Neural progenitor cell (in vitro differentiated cells): ENCODE results near the gene ODAD2. TPM values are rescaled to one million over a fixed set of nuclear protein-coding genes. Genes with fewer than 3 reads are reported as not detected.

Source experiments
- DNase-seq: peaks from one replicate; pipeline ENCODE4 v3.0.0-alpha.2; 2016; ENCODE audit warnings: low spot score
- H2AFZ ChIP-seq: fragments of 200-600 bp; sonication (generic); replicated peaks from 2 replicates; pipeline ENCODE4 v1.6.1; 2016; ENCODE audit warnings: antibody characterized with exemption
- H3F3A ChIP-seq: fragments of 200-600 bp; sonication (generic); 2 replicates; pipeline ENCODE4 v1.6.1; 2016; ENCODE audit warnings: antibody characterized with exemption, low read depth
- H3K27ac ChIP-seq: fragments of 200-600 bp; sonication (generic); 2 replicates; pipeline ENCODE4 v1.5.1; 2016; ENCODE audit warnings: mild to moderate bottlenecking
- H3K27me3 ChIP-seq: fragments of 200-600 bp; sonication (generic); 2 replicates; pipeline ENCODE4 v1.6.1; 2016; ENCODE audit warnings: mild to moderate bottlenecking, moderate library complexity
- H3K36me3 ChIP-seq: fragments of 200-600 bp; sonication (generic); 2 replicates; pipeline ENCODE4 v1.5.1; 2016
- H3K4me1 ChIP-seq: fragments of 200-600 bp; sonication (generic); 2 replicates; pipeline ENCODE4 v1.6.1; 2016; ENCODE audit warnings: mixed run types
- H3K4me2 ChIP-seq: fragments of 200-600 bp; sonication (generic); 2 replicates; pipeline ENCODE4 v1.6.1; 2016
- H3K4me3 ChIP-seq: fragments of 200-600 bp; sonication (generic); 2 replicates; pipeline ENCODE4 v1.5.1; 2016
- H3K79me2 ChIP-seq: fragments of 200-600 bp; sonication (generic); 2 replicates; pipeline ENCODE4 v1.6.1; 2016; ENCODE audit warnings: low read depth
- H3K9ac ChIP-seq: fragments of 200-600 bp; sonication (generic); 2 replicates; pipeline ENCODE4 v1.6.1; 2016
- H3K9me3 ChIP-seq: fragments of 200-600 bp; sonication (generic); 2 replicates; pipeline ENCODE4 v1.5.1; 2016; ENCODE audit warnings: low read depth
- H4K20me1 ChIP-seq: fragments of 200-600 bp; sonication (generic); 2 replicates; pipeline ENCODE4 v1.6.1; 2016; ENCODE audit warnings: low read depth
- H3K27ac Mint-ChIP-seq: 3 replicates; pipeline ENCODE4 v1.8.0; 2021; ENCODE audit warnings: mixed read lengths
- H3K27me3 Mint-ChIP-seq: 2 replicates; pipeline ENCODE4 v1.8.0; 2022; ENCODE audit warnings: low read depth, mild to moderate bottlenecking, inconsistent platforms, moderate library complexity, mixed read lengths; ENCODE audit not compliant: insufficient read depth
- H3K36me3 Mint-ChIP-seq: 3 replicates; pipeline ENCODE4 v1.8.0; 2021; ENCODE audit warnings: mixed read lengths
- H3K4me1 Mint-ChIP-seq: 3 replicates; pipeline ENCODE4 v1.8.0; 2021; ENCODE audit warnings: mixed read lengths
- H3K4me3 Mint-ChIP-seq: 3 replicates; pipeline ENCODE4 v1.8.0; 2021; ENCODE audit warnings: mild to moderate bottlenecking, moderate library complexity, mixed read lengths
- H3K9me3 Mint-ChIP-seq: 3 replicates; pipeline ENCODE4 v1.8.0; 2020; ENCODE audit warnings: mixed read lengths
- CTCF ChIP-seq: fragments of 200-600 bp; sonication (generic); IDR thresholded peaks from 2 replicates; pipeline ENCODE4 v1.5.1; 2017; ENCODE audit warnings: antibody characterized with exemption, mild to moderate bottlenecking
- EZH2 ChIP-seq: fragments of 200-600 bp; sonication (generic); IDR thresholded peaks from 2 replicates; pipeline ENCODE4 v1.6.1; 2017; ENCODE audit warnings: antibody characterized with exemption, mild to moderate bottlenecking, moderate library complexity
- EZH2phosphoT487 ChIP-seq: fragments of 200-600 bp; sonication (generic); IDR thresholded peaks from 2 replicates; pipeline ENCODE4 v1.6.1; 2017; ENCODE audit warnings: antibody characterized with exemption
- total RNA-seq: library from RNA; depleted of rRNA; stranded (reverse); fragments of >200 nt; gene quantifications from 2 replicates; pipeline ENCODE4 v1.2.3, GENCODE V29; 2015; ENCODE audit warnings: low replicate concordance

ODAD2 gene
- total RNA-seq, 1 donor from 2014 or later = 9.7 TPM

DNA sequence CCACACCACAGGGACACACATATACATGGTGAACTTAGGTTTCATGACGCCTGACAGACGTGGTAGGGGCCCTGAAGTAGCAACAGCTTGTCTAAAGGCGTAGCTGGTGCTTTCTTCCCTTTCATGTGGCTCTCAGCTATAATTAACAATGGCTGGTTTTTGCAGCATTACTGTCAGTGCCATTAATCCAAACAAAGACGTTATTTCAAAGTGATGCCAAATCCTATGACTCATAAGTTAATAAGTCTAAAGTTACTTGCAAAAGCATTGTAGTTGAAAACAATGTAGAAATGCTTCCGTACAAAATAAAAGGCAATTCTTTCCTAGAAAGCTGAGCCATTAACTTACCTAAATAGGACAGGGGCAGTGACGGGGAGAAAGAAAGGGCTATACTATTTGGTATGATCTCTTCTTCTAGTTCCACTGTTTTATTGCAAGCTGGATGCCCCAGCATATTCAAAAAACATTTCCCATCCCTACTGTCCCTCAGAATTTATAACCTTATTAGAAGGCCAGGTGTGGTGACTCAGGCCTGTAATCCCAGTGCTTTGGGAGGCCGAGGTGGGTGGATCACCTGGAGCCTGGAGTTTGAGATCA is 105.4 kb downstream of the ODAD2 start:
- Histone ChIP-seq H2AFZ (no peak overlapping the region), H3K9ac (no peak overlapping the region)
- H3K27me3 Mint-ChIP-seq = no peaks in the 10 kb centered on the region

GRCh38 chr10:27890971-27891370 is 107.9 kb downstream of the ODAD2 start:
- Histone ChIP-seq H3K79me2 (no peaks in the 10 kb centered on the region), H3K27me3 (no peaks in the 10 kb centered on the region), H4K20me1 (no peaks in the 10 kb centered on the region), H3K9ac (no peak overlapping the region), H3K4me2 (no peak overlapping the region), H3K27ac (no peak overlapping the region), H3K9me3 (no peaks in the 10 kb centered on the region), H3K4me3 (no peak overlapping the region), H3F3A (peaks cover 1% of the 10 kb centered on the region), H3K36me3 (no peaks in the 10 kb centered on the region), H2AFZ (no peak overlapping the region), H3K4me1 (no peaks in the 10 kb centered on the region)
- Mint-ChIP-seq H3K36me3 (no peaks in the 10 kb centered on the region), H3K9me3 (no peaks in the 10 kb centered on the region), H3K27me3 (no peaks in the 10 kb centered on the region), H3K4me3 (no peak overlapping the region), H3K27ac (no peak overlapping the region), H3K4me1 (no peaks in the 10 kb centered on the region)
- TF ChIP-seq EZH2phosphoT487 (no peak), EZH2 (no peak), CTCF (no peak)
- no peak for DNase-seq

More for the DNA sequence above, 105.4 kb downstream of the ODAD2 start:
- Mint-ChIP-seq H3K4me1 (no peaks in the 10 kb centered on the region), H3K4me3 (no peak overlapping the region), H3K27ac (no peak overlapping the region), H3K36me3 (no peaks in the 10 kb centered on the region), H3K9me3 (no peaks in the 10 kb centered on the region)
- no peaks in the 10 kb centered on the region for H3K9me3 ChIP-seq
- no peak overlapping the region for H3K4me2 ChIP-seq
- H3K27ac ChIP-seq = no peak overlapping the region
- H4K20me1 ChIP-seq = no peaks in the 10 kb centered on the region
- TF ChIP-seq CTCF = no peak
- TF ChIP-seq EZH2 = no peak
- H3K79me2 ChIP-seq = no peaks in the 10 kb centered on the region
- H3K4me3 ChIP-seq = no peak overlapping the region
- no peaks in the 10 kb centered on the region for H3K36me3 ChIP-seq
- H3K27me3 ChIP-seq = no peaks in the 10 kb centered on the region
- H3K4me1 ChIP-seq = no peaks in the 10 kb centered on the region
- H3F3A ChIP-seq = no peaks in the 10 kb centered on the region
- DNase-seq = no peak

DNA sequence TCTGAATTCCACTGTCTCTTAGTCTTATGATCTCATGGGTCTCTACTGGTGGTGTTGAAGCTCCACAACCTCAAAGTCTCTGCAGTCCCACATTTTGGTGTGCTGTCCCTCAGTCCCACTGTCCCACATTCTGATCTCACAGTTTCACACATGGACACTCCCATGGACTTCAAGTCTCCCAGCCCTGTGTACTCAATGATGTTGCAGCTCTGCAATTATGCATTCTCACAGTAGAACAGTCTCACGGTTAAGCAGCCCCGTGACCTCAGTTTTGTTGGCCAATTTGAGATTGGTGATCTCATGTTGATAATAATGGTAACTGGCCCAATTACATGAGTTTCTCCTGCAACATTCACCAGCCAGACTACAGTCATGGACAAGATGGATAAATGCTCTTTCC is 109.4 kb downstream of the ODAD2 start:
- H3K27ac Mint-ChIP-seq = no peak overlapping the region
- no peaks in the 10 kb centered on the region for H3K79me2 ChIP-seq
- no peaks in the 10 kb centered on the region for H3K4me1 ChIP-seq
- H3K9me3 Mint-ChIP-seq = peaks cover 2% of the 10 kb centered on the region
- no peaks in the 10 kb centered on the region for H3K27me3 ChIP-seq
- no peak overlapping the region for H3K4me3 Mint-ChIP-seq
- no peaks in the 10 kb centered on the region for H3K36me3 Mint-ChIP-seq
- H3K27ac ChIP-seq = no peak overlapping the region
- H3K4me1 Mint-ChIP-seq = no peaks in the 10 kb centered on the region
- H3K4me3 ChIP-seq = no peak overlapping the region
- no peak overlapping the region for H2AFZ ChIP-seq
- no peak overlapping the region for H3K9ac ChIP-seq
- H4K20me1 ChIP-seq = no peaks in the 10 kb centered on the region
- H3K36me3 ChIP-seq = no peaks in the 10 kb centered on the region
- DNase-seq = no peak
- peaks cover 3% of the 10 kb centered on the region for H3F3A ChIP-seq
- H3K27me3 Mint-ChIP-seq = no peaks in the 10 kb centered on the region
- TF ChIP-seq EZH2phosphoT487 (no peak), CTCF (no peak), EZH2 (no peak)
- no peaks in the 10 kb centered on the region for H3K9me3 ChIP-seq
- no peak overlapping the region for H3K4me2 ChIP-seq
